HepG2 (cell line): ENCODE measurements around the gene B4GALT5. TPM values are rescaled to one million over a fixed set of nuclear protein-coding genes. Genes with fewer than 3 reads are reported as not detected.

Experiments used
- BORCS8-MEF2B ChIP-seq: sonication (generic); formaldehyde crosslinking; IDR thresholded peaks from 2 replicates; pipeline ENCODE4 v1.8.0; 2022; ENCODE audit warnings: mild to moderate bottlenecking, missing genetic modification reagents
- MIER3 ChIP-seq: IDR thresholded peaks from 2 replicates; pipeline ENCODE4 v1.6.1; 2016; ENCODE audit warnings: missing compliant biosample characterization, borderline replicate concordance
- MYC ChIP-seq: sonication (generic); formaldehyde crosslinking; IDR thresholded peaks from 2 replicates; pipeline ENCODE4 v1.9.0; 2021; ENCODE audit warnings: missing genetic modification reagents, borderline replicate concordance
- NFATC3 ChIP-seq: sonication (generic); formaldehyde crosslinking; IDR thresholded peaks from 2 replicates; pipeline ENCODE4 v1.5.1; 2020; ENCODE audit warnings: mild to moderate bottlenecking, missing genetic modification reagents
- POLR2AphosphoS2 ChIP-seq: IDR thresholded peaks from 2 replicates; pipeline ENCODE4 v1.6.1; 2011; ENCODE audit warnings: low read depth, low read length, improper control_type of control experiment
- ZNF331 ChIP-seq: sonication (generic); formaldehyde crosslinking; IDR thresholded peaks from 2 replicates; pipeline ENCODE4 v1.4.0; 2020; ENCODE audit warnings: missing genetic modification reagents
- ZNF333 ChIP-seq: sonication (generic); formaldehyde crosslinking; IDR thresholded peaks from 2 replicates; pipeline ENCODE4 v1.4.0; 2020; ENCODE audit warnings: mild to moderate bottlenecking, missing genetic modification reagents, borderline replicate concordance
- ZSCAN21 ChIP-seq: sonication (generic); formaldehyde crosslinking; IDR thresholded peaks from 2 replicates; pipeline ENCODE4 v1.8.0; 2022; ENCODE audit warnings: mild to moderate bottlenecking, missing genetic modification reagents, moderate library complexity, borderline replicate concordance
- polyA plus RNA-seq, 8 experiments: library from polyadenylated mRNA; depleted of rRNA in 3 of 8; stranded (reverse) in 7 of 8; unstranded in 1 of 8; fragments of >200 nt; fragmentation: Illumina TruSeq in 4 of 8; extraction: Trizol in 4 of 8; gene quantifications; 2 replicates each; pipeline versions ENCODE4 v1.2.1 to v1.2.3, GENCODE V29; 2011 to 2016; ENCODE audit warnings: low read depth in 4 of 8, missing spikeins in 1 of 8, mixed read lengths in 1 of 8; ENCODE audit not compliant: insufficient read depth in 1 of 8
- total RNA-seq, 5 experiments: library from RNA; depleted of rRNA; stranded (reverse); fragments of >200 nt; fragmentation: Illumina TruSeq; extraction: Trizol; gene quantifications; 2 replicates each; pipeline ENCODE4 v1.2.3, GENCODE V29; 2016; ENCODE audit warnings: low read depth in 1 of 5
- TF ChIP-seq, protein P1 (sequence below): sonication (generic); formaldehyde crosslinking; IDR thresholded peaks from 2 replicates; pipeline ENCODE4 v1.4.0; 2020; ENCODE audit warnings: missing genetic modification reagents, borderline replicate concordance
- TF ChIP-seq, protein P2 (sequence below): sonication (generic); formaldehyde crosslinking; IDR thresholded peaks from 2 replicates; pipeline ENCODE4 v1.5.0; 2020; ENCODE audit warnings: missing genetic modification reagents
- TF ChIP-seq, protein P3 (sequence below): sonication (generic); formaldehyde crosslinking; IDR thresholded peaks from 2 replicates; pipeline ENCODE4 v1.4.0; 2020; ENCODE audit warnings: mild to moderate bottlenecking, missing genetic modification reagents
- TF ChIP-seq, protein P4 (sequence below): sonication (generic); formaldehyde crosslinking; IDR thresholded peaks from 2 replicates; pipeline ENCODE4 v1.4.0; 2020; ENCODE audit warnings: low read depth, mild to moderate bottlenecking, missing genetic modification reagents
- TF ChIP-seq, protein P5 (sequence below): sonication (generic); formaldehyde crosslinking; conservative IDR thresholded peaks from 2 replicates; pipeline ENCODE4 v1.8.0; 2022; ENCODE audit warnings: low read depth, missing genetic modification reagents
- TF ChIP-seq, protein P6 (sequence below): sonication (generic); formaldehyde crosslinking; IDR thresholded peaks from 2 replicates; pipeline ENCODE4 v1.8.0; 2022; ENCODE audit warnings: mild to moderate bottlenecking, missing genetic modification reagents, borderline replicate concordance
- TF ChIP-seq, protein P7 (sequence below): sonication (generic); formaldehyde crosslinking; IDR thresholded peaks from 2 replicates; pipeline ENCODE4 v1.4.0; 2020; ENCODE audit warnings: missing genetic modification reagents

The B4GALT5 gene
- total and polyA plus RNA-seq, 2 of the 13 experiments (the other 11 are each of a cell fraction or from before 2014, with no cell fraction given) = 27.3 to 30.9 TPM

DNA sequence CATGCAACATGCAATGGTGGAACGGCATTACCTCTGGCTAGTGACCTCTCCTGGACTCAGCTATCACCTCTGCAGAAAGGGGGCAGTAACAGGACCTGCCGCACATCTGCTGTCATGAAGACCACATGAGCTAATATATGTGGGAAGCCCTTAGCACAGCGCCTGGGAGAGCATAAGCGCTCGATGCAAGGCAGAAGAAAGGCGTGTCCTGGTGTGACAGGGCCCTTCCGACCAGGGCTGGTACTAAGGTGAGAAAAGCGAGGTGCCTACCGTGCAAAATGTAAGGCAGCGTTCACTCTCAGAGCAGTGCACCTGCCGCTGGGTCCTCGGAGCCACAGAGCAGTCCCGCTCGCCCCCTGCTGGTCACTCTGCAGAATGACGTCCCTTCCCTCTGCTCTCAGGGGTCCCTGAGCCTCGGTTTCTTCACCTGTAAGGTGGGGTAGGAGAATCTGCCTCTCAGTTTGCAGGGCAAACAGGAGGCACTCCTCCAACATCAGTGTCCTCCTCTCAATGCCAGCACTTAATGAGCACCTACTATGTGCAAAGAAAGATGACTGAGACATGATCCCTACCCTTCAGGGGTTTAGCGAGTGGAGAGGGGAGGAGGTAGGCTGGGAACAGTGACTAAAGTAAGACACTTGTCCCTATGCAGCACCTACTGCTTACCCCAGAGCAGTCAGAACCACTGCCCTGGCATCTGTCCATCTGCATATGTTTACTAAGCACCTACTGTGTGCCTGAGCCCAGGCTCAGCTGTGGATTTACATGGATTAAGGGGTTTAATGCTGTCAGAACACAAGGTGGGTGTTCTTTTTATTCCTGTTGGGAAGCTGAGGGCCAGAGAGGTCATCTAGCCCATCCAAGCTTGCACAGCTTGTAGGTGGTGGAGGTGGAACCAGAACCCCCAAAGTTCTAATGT is 104.7 kb downstream of the B4GALT5 start (continued):
- TF ChIP-seq, protein P1, sequence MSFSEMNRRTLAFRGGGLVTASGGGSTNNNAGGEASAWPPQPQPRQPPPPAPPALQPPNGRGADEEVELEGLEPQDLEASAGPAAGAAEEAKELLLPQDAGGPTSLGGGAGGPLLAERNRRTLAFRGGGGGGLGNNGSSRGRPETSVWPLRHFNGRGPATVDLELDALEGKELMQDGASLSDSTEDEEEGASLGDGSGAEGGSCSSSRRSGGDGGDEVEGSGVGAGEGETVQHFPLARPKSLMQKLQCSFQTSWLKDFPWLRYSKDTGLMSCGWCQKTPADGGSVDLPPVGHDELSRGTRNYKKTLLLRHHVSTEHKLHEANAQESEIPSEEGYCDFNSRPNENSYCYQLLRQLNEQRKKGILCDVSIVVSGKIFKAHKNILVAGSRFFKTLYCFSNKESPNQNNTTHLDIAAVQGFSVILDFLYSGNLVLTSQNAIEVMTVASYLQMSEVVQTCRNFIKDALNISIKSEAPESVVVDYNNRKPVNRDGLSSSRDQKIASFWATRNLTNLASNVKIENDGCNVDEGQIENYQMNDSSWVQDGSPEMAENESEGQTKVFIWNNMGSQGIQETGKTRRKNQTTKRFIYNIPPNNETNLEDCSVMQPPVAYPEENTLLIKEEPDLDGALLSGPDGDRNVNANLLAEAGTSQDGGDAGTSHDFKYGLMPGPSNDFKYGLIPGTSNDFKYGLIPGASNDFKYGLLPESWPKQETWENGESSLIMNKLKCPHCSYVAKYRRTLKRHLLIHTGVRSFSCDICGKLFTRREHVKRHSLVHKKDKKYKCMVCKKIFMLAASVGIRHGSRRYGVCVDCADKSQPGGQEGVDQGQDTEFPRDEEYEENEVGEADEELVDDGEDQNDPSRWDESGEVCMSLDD (CRISPR knock-in tag) = no peak
- TF ChIP-seq, protein P2, sequence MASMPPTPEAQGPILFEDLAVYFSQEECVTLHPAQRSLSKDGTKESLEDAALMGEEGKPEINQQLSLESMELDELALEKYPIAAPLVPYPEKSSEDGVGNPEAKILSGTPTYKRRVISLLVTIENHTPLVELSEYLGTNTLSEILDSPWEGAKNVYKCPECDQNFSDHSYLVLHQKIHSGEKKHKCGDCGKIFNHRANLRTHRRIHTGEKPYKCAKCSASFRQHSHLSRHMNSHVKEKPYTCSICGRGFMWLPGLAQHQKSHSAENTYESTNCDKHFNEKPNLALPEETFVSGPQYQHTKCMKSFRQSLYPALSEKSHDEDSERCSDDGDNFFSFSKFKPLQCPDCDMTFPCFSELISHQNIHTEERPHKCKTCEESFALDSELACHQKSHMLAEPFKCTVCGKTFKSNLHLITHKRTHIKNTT (CRISPR knock-in tag) = 0 out of 2 replicates have a peak, but pooled peaks have one; percentile 83
- TF ChIP-seq MIER3 (peak; percentile 97), MYC (no peak), BORCS8-MEF2B (CRISPR knock-in tag) (no peak; the same call in 1 of the 2 replicates), NFATC3 (CRISPR knock-in tag) (no peak), ZNF333 (no peak), POLR2AphosphoS2 (no peak), ZSCAN21 (peak; percentile 64; the same call in 1 of the 2 replicates), ZNF331 (peak; percentile 58; the same call in 1 of the 2 replicates)
- TF ChIP-seq, protein P3, sequence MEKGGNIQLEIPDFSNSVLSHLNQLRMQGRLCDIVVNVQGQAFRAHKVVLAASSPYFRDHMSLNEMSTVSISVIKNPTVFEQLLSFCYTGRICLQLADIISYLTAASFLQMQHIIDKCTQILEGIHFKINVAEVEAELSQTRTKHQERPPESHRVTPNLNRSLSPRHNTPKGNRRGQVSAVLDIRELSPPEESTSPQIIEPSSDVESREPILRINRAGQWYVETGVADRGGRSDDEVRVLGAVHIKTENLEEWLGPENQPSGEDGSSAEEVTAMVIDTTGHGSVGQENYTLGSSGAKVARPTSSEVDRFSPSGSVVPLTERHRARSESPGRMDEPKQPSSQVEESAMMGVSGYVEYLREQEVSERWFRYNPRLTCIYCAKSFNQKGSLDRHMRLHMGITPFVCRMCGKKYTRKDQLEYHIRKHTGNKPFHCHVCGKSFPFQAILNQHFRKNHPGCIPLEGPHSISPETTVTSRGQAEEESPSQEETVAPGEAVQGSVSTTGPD = no peak
- TF ChIP-seq, protein P4, sequence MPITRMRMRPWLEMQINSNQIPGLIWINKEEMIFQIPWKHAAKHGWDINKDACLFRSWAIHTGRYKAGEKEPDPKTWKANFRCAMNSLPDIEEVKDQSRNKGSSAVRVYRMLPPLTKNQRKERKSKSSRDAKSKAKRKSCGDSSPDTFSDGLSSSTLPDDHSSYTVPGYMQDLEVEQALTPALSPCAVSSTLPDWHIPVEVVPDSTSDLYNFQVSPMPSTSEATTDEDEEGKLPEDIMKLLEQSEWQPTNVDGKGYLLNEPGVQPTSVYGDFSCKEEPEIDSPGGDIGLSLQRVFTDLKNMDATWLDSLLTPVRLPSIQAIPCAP = no peak
- TF ChIP-seq, protein P5, sequence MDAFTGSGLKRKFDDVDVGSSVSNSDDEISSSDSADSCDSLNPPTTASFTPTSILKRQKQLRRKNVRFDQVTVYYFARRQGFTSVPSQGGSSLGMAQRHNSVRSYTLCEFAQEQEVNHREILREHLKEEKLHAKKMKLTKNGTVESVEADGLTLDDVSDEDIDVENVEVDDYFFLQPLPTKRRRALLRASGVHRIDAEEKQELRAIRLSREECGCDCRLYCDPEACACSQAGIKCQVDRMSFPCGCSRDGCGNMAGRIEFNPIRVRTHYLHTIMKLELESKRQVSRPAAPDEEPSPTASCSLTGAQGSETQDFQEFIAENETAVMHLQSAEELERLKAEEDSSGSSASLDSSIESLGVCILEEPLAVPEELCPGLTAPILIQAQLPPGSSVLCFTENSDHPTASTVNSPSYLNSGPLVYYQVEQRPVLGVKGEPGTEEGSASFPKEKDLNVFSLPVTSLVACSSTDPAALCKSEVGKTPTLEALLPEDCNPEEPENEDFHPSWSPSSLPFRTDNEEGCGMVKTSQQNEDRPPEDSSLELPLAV (CRISPR knock-in tag) = no peak
- TF ChIP-seq, protein P6, sequence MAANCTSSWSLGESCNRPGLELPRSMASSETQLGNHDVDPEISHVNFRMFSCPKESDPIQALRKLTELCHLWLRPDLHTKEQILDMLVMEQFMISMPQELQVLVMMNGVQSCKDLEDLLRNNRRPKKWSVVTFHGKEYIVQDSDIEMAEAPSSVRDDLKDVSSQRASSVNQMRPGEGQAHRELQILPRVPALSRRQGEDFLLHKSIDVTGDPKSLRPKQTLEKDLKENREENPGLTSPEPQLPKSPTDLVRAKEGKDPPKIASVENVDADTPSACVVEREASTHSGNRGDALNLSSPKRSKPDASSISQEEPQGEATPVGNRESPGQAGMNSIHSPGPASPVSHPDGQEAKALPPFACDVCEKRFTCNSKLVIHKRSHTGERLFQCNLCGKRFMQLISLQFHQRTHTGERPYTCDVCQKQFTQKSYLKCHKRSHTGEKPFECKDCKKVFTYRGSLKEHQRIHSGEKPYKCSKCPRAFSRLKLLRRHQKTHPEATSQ (CRISPR knock-in tag) = no peak; the same call in 1 of the 2 replicates
- TF ChIP-seq, protein P7, sequence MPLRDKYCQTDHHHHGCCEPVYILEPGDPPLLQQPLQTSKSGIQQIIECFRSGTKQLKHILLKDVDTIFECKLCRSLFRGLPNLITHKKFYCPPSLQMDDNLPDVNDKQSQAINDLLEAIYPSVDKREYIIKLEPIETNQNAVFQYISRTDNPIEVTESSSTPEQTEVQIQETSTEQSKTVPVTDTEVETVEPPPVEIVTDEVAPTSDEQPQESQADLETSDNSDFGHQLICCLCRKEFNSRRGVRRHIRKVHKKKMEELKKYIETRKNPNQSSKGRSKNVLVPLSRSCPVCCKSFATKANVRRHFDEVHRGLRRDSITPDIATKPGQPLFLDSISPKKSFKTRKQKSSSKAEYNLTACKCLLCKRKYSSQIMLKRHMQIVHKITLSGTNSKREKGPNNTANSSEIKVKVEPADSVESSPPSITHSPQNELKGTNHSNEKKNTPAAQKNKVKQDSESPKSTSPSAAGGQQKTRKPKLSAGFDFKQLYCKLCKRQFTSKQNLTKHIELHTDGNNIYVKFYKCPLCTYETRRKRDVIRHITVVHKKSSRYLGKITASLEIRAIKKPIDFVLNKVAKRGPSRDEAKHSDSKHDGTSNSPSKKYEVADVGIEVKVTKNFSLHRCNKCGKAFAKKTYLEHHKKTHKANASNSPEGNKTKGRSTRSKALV (CRISPR knock-in tag) = no peak
